Thyroid gland (tissue), 4 donors: Measurements from ENCODE around the gene STAT6. TPM values are rescaled to one million over a fixed set of nuclear protein-coding genes. Genes with fewer than 3 reads are reported as not detected.

Experiments used
- DNase-seq, 2 donors: peaks; one replicate each; pipeline ENCODE4 v3.0.0-alpha.2; 2019
- H3K27ac ChIP-seq, 3 donors: fragments of 200-600 bp; sonication (generic); 1 replicate in 2 of 3; 2 replicates in 1 of 3; pipeline ENCODE4 v1.5.1; 2016 to 2019; ENCODE audit warnings: mild to moderate bottlenecking in 1 of 3, moderate library complexity in 1 of 3
- H3K27me3 ChIP-seq: fragments of 200-600 bp; sonication (generic); one replicate; pipeline ENCODE4 v1.5.1; 2019
- H3K36me3 ChIP-seq, 2 donors: fragments of 200-600 bp; sonication (generic); one replicate each; pipeline ENCODE4 v1.5.1; 2016 to 2019
- H3K4me1 ChIP-seq, 2 donors: fragments of 200-600 bp; sonication (generic); one replicate each; pipeline ENCODE4 v1.5.1; 2017 to 2019
- H3K4me3 ChIP-seq, 3 donors: fragments of 200-600 bp; sonication (generic); replicated peaks in 1 of 3; 1 replicate in 2 of 3; 2 replicates in 1 of 3; pipeline ENCODE4 v1.5.1; 2016; ENCODE audit warnings: mild to moderate bottlenecking in 1 of 3
- H3K9me3 ChIP-seq: fragments of 200-600 bp; sonication (generic); one replicate; pipeline ENCODE4 v1.5.1; 2017
- POLR2A ChIP-seq, 2 donors: fragments of 450-650 bp; IDR thresholded peaks; one replicate each; pipeline ENCODE4 v1.6.1; 2017; ENCODE audit warnings: antibody characterized with exemption in 2 of 2, mild to moderate bottlenecking in 2 of 2, moderate library complexity in 1 of 2
- WGBS, 2 donors: methylation state at CpG; one replicate each; pipeline ENCODE4 v1.1.5; 2017; 5-methylcytosine and 5-hydroxymethylcytosine counted together
- intact Hi-C: fragments of 100-400 bp; cut with DNase I; formaldehyde crosslinking; loops from one replicate; pipeline ENCODE4 v1.15.1; 2023
- total RNA-seq, 4 donors: library from RNA; depleted of rRNA; stranded (reverse); fragments of >200 nt; gene quantifications; one replicate each; pipeline ENCODE4 v1.2.3, GENCODE V29; 2016
- TF ChIP-seq, protein P1 (sequence below), 6 experiments: fragments of 200-600 bp in 3 of 6; fragments of 450-650 bp in 3 of 6; sonication (generic) in 3 of 6; IDR thresholded peaks; one replicate each; pipeline ENCODE4 v1.5.1; 2016 to 2019; ENCODE audit warnings: antibody characterized with exemption in 6 of 6, mild to moderate bottlenecking in 2 of 6, inconsistent platforms in 1 of 6, moderate library complexity in 1 of 6

Gene STAT6
- total RNA-seq, 4 donors from 2014 or later: 79.0 to 144 (median 89.8) TPM

- Histone ChIP-seq H3K27ac (peak overlapping the region in 2 of 3 donors; percentile 7 to 30), H3K4me1 (peaks cover 0 to 14% of the 10 kb centered on the region in 2 donors), H3K4me3 (no peak overlapping the region), H3K9me3 (no peaks in the 10 kb centered on the region), H3K36me3 (peaks cover 13 to 16% of the 10 kb centered on the region in 2 donors), H3K27me3 (no peaks in the 10 kb centered on the region)
- 77 to 82% methylated on average over 13 of the region's 13 CpGs for WGBS, 2 donors
- peak; percentile 28 to 36 for DNase-seq
- intact Hi-C loops: loop anchor here (5.0 kb wide), 1 partner anchor 39 kb away; no protein-coding TSS in a partner anchor
- TF ChIP-seq POLR2A (IDR thresholded peaks at IDR 0.05): no peak
- TF ChIP-seq, protein P1, sequence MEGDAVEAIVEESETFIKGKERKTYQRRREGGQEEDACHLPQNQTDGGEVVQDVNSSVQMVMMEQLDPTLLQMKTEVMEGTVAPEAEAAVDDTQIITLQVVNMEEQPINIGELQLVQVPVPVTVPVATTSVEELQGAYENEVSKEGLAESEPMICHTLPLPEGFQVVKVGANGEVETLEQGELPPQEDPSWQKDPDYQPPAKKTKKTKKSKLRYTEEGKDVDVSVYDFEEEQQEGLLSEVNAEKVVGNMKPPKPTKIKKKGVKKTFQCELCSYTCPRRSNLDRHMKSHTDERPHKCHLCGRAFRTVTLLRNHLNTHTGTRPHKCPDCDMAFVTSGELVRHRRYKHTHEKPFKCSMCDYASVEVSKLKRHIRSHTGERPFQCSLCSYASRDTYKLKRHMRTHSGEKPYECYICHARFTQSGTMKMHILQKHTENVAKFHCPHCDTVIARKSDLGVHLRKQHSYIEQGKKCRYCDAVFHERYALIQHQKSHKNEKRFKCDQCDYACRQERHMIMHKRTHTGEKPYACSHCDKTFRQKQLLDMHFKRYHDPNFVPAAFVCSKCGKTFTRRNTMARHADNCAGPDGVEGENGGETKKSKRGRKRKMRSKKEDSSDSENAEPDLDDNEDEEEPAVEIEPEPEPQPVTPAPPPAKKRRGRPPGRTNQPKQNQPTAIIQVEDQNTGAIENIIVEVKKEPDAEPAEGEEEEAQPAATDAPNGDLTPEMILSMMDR (IDR thresholded peaks at IDR 0.05): no peak
Observed at GRCh38 chr12:57138526-57139272, 27.5 kb upstream of the STAT6 start.

- Histone ChIP-seq H3K4me3 (no peak overlapping the region), H3K27ac (peak overlapping the region; percentile 17 to 74 (median 32)), H3K36me3 (peaks cover 0 to 10% of the 10 kb centered on the region in 2 donors), H3K9me3 (no peaks in the 10 kb centered on the region), H3K27me3 (no peaks in the 10 kb centered on the region), H3K4me1 (peaks cover 0 to 10% of the 10 kb centered on the region in 2 donors)
- intact Hi-C loops: loop anchor here (5.0 kb wide), 1 partner anchor 42 kb away; no protein-coding TSS in a partner anchor
- no peak for DNase-seq
- 58 to 63% methylated on average over 11 to 18 of the region's 18 CpGs for WGBS, 2 donors
- TF ChIP-seq, protein P1 (IDR thresholded peaks at IDR 0.05): no peak
- no peak for TF ChIP-seq POLR2A (IDR thresholded peaks at IDR 0.05)
Observed at GRCh38 chr12:57135527-57136326, 24.6 kb upstream of the STAT6 start.

DNA sequence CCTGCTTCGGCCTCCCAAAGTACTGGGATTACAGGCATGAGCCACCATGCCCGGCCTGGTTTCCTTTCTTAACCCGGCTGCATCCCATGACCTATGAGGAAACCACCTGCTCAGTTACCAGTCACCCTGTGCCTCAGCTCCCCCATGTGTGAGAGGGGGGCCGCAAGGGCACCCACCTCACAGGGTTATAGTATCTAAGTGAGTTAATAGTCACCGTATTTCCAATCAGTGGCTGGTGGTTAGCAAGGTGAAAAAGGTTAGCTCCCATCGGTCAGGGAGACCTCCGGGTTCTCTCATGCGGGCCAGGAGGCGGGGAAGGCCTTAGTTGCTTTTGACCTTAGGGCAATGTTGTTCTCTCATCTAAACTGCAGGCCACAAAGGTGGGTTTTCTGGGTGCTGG is 23.8 kb upstream of the STAT6 start:
- Histone ChIP-seq H3K27ac (peak overlapping the region in 1 of 3 donors; percentile 74), H3K4me1 (peaks cover 0 to 10% of the 10 kb centered on the region in 2 donors), H3K4me3 (no peak overlapping the region), H3K27me3 (no peaks in the 10 kb centered on the region), H3K9me3 (no peaks in the 10 kb centered on the region), H3K36me3 (peaks cover 0 to 8% of the 10 kb centered on the region in 2 donors)
- WGBS, 2 donors: 75 to 93% methylated on average over 9 of the region's 9 CpGs
- DNase-seq: no peak
- intact Hi-C loops: loop anchor here (5.0 kb wide), 1 partner anchor 42 kb away; no protein-coding TSS in a partner anchor
- TF ChIP-seq, protein P1 (IDR thresholded peaks at IDR 0.05): no peak
- no peak for TF ChIP-seq POLR2A (IDR thresholded peaks at IDR 0.05)

GRCh38 chr12:57133916-57134315 is 22.8 kb upstream of the STAT6 start:
- intact Hi-C loops: no loop called here
- Histone ChIP-seq H3K9me3 (no peaks in the 10 kb centered on the region), H3K36me3 (peaks cover 0 to under 1% of the 10 kb centered on the region in 2 donors), H3K27ac (peak overlapping the region in 2 of 3 donors; percentile 38 to 74), H3K4me3 (no peak overlapping the region), H3K27me3 (no peaks in the 10 kb centered on the region), H3K4me1 (peaks cover 10 to 16% of the 10 kb centered on the region in 2 donors)
- no peak for DNase-seq
- no peak for TF ChIP-seq POLR2A (IDR thresholded peaks at IDR 0.05)
- TF ChIP-seq, protein P1 (IDR thresholded peaks at IDR 0.05): no peak
- WGBS, 2 donors: 75 to 86% methylated on average over 6 of the region's 6 CpGs
